ENCODE results near the gene MYOF.

Gene MYOF

GRCh38 chr10:93281367-93281720 lies 200.8 kb downstream of the MYOF start:
- no peak for DNase-seq

DNA sequence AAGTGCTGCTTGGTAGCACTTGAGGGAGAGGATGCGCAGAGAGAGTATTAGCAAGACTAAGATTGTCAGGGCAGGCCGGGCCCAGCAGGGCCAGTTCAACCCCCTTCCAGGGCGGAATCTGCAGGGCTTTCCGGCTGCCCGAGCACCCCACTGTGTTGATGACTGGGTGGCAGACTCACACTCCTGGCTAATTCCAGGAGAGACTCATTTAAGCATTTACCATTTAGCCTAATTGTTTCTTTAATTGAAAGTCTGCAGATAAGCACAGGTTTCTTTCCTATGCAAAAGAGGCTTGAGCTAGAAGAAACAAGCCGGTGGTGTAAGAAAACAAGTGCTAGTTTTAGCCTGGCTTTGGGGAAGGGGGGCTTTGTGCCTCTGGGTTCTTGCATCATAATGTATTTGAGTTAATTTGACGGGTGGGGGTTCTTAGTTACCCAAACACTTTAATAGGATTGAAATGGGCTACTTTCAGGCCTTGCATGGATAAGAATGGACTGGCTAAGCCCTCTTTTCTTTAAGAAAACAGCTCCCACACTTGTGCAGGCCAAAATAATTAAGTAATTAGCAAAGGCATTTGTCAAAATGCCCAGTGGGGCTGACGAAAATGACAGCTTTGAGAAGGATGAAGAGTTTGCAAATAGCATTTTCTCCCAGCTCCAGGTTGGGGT lies 201.3 kb downstream of the MYOF start:
- DNase-seq, result no peak

DNA sequence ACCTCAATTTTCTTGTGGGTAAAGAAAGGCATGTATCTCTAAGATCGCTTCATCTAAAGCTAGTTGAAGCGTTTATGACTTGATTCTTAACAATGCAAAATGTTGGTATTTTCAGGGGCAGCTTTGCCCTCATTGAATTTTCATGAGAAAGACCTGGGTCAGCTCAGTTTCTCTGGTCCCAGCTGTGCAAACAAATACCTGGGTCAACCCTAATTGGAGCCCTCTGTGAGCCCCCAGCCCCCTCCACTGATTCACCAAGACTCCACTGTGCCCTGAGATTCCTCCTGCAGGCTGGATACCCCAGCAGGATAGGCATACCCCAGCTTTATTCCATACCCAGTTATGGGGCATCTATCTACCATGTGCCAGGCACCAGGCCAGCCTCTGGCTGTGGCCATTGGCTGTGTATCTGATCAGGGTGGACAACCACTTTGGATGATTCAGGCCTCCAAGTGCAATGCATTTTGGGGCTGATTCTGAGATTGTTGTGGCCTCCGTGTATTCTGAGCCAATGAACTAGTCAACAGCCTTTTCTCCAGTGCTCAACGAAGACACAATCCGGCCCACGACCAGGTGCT lies 201.9 kb downstream of the MYOF start:
- no peak for DNase-seq

DNA sequence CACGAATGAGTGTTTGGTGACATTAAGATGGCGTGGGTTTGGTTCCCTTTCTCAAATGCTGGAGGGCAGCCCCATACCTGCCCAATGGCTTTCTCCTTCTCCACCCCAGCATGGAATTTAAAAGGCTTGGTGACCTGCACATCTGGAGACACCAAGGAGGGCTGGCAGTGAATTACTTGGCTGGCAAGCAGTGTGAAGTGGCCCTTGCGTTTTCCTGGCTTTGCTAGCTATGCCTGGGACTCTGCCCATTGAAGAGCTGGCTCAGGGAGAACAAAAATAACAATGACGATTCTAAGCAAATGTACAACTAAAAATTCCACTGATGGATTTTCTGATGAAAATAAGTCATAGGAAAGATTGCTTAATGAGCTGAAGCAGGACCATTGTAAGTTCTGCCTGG lies 204.8 kb downstream of the MYOF start:
- no peak for DNase-seq

GRCh38 chr10:93274419-93274818 lies 207.7 kb downstream of the MYOF start:
- no peak for DNase-seq

GRCh38 chr10:93272884-93273675 lies 209.1 kb downstream of the MYOF start:
- no peak for DNase-seq

DNA sequence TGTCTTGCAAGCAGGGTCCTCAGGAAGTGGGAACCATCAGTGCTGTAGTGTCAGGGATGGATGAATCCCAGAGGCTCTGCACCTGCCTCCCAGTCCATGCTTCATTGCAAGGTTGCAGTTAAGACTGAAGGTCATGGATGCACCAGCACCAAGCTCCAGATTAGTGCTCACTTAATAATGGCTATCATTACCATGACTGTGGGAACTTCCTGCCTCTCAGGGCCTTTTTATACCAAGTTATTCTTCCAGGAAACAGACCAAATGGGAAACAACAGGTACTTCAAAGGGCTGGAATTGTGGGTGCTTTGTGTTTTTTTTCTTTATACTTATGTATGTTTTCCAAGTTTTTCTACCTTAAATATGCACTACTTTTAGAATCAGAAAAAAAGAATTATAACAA lies 210.8 kb downstream of the MYOF start:
- DNase-seq, result no peak

- DNase-seq, result no peak
Measured at GRCh38 chr10:93269281-93269680, 212.9 kb downstream of the MYOF start.

GRCh38 chr10:93268021-93268420 lies 214.1 kb downstream of the MYOF start:
- DNase-seq, result no peak

DNA sequence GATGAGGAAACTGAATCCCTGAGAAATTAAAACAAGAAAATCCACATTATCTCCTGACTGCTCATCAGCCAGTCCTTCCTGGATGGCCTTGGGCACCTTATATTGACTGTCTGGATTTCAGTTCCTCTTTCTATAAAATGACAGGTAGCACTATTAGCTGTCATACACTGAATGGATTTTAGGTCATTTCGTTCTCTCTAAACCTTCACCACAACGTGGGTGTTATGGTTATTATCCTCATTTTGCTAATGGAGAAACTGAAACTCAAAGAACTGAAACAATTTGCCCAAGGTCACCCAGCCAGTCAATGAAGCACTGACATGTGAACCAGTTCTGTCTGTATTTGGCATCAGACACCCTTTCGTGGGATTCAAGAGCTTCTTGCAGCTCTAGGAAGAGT lies 214.6 kb downstream of the MYOF start:
- no peak for DNase-seq

GRCh38 chr10:93266858-93267257 lies 215.3 kb downstream of the MYOF start:
- no peak for DNase-seq

DNA sequence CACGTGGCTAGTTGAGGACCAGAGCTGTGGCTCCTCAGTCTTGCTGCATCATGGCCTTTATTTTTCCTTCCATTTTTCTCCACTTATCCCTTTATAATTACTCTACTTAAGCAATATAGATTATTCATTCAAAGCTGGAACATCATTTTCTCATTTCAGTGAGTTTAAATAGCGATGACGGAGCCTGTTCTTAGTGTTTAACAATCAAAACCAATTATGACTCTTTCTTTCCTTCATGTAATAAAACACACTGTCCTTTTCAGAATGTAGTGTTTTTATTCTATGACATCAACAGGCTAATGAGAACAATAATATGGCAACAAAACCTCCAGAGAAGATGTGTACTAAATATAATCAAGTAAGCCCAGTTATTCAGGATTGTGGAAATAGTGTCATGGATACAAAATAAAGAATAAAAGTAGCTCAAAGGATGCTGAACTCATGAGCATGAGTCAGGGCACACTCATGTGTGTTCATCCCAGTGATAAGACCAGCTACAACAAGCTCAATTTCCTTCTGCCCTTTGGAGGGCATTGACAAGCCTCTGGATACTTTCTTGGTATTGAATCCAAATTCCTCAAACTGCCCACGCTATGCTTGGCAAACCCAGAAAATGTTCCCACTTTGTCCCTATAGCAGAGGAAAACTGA lies 220.0 kb downstream of the MYOF start:
- no peak for DNase-seq

GRCh38 chr10:93261089-93261488 lies 221.0 kb downstream of the MYOF start:
- no peak for DNase-seq

DNA sequence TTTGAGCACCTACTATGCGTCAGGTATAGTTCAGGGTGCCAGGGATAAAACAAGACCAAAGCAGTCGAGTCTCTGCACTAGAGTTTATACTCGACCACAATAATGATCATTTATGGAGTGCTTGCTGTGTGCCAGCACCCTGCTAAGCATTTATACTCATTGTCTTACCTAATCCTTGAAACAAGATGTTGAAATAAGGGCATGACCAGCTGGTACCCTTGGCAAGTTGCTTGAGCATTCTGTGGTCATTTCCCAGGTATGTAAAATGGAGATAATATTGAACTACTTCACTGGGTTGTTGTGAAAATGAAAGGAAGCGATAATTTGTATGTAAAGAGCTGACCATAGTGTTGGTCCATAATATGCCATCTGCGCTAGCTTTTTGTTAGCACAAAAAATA lies 223.0 kb downstream of the MYOF start:
- DNase-seq, result no peak
